Smooth muscle cell (in vitro differentiated cells): ENCODE data around the gene ACHE. TPM values are rescaled to one million over a fixed set of nuclear protein-coding genes. Genes with fewer than 3 reads are reported as not detected.
"Not testable (repeated sequence)": the region's sequence is repeated elsewhere in the genome, so short reads cannot be mapped to it uniquely, and the experiment has no call there.

ENCODE experiments used
- DNase-seq: peaks from one replicate; lab custom pipeline; 2025; ENCODE audit not compliant: unreplicated experiment; lab: John Stamatoyannopoulos, UW
- H2AFZ ChIP-seq: fragments of 200-600 bp; sonication (generic); 2 replicates; pipeline ENCODE4 v1.6.0; 2016; ENCODE audit warnings: antibody characterized with exemption, low read depth, mild to moderate bottlenecking
- H3F3A ChIP-seq: fragments of 200-600 bp; sonication (generic); 2 replicates; pipeline ENCODE4 v1.6.0; 2017; ENCODE audit warnings: antibody characterized with exemption, low read depth
- H3K27ac ChIP-seq: fragments of 200-600 bp; sonication (generic); 2 replicates; pipeline ENCODE4 v1.5.1; 2016; ENCODE audit warnings: low read depth, mild to moderate bottlenecking
- H3K27me3 ChIP-seq: fragments of 200-600 bp; sonication (generic); 2 replicates; pipeline ENCODE4 v1.6.1; 2016; ENCODE audit warnings: low read depth, mild to moderate bottlenecking
- H3K36me3 ChIP-seq: fragments of 200-600 bp; sonication (generic); 2 replicates; pipeline ENCODE4 v1.5.1; 2016; ENCODE audit warnings: low read depth
- H3K4me1 ChIP-seq: fragments of 200-600 bp; sonication (generic); 2 replicates; pipeline ENCODE4 v1.5.1; 2016; ENCODE audit warnings: low read depth
- H3K4me2 ChIP-seq: fragments of 200-600 bp; sonication (generic); 2 replicates; pipeline ENCODE4 v1.6.0; 2016; ENCODE audit warnings: mild to moderate bottlenecking
- H3K4me3 ChIP-seq: fragments of 200-600 bp; sonication (generic); 2 replicates; pipeline ENCODE4 v1.5.1; 2016; ENCODE audit warnings: mild to moderate bottlenecking
- H3K79me2 ChIP-seq: fragments of 200-600 bp; sonication (generic); 2 replicates; pipeline ENCODE4 v1.6.0; 2016; ENCODE audit warnings: low read depth, mild to moderate bottlenecking
- H3K9ac ChIP-seq: fragments of 200-600 bp; sonication (generic); 2 replicates; pipeline ENCODE4 v1.6.0; 2016; ENCODE audit warnings: low read depth
- H3K9me3 ChIP-seq: fragments of 200-600 bp; sonication (generic); replicated peaks from 2 replicates; pipeline ENCODE4 v1.5.1; 2016; ENCODE audit warnings: low read depth
- H4K20me1 ChIP-seq: fragments of 200-600 bp; sonication (generic); 2 replicates; pipeline ENCODE4 v1.6.0; 2016; ENCODE audit warnings: low read depth
- WGBS: methylation state at CpG from one replicate; pipeline ENCODE4 v1.1.7; 2016; ENCODE audit warnings: low lambda C conversion rate; 5-methylcytosine and 5-hydroxymethylcytosine counted together
- polyA plus RNA-seq: library from polyadenylated mRNA; unstranded; fragments of >200 nt; fragmentation: Nextera tagmentation; extraction: Ambion mirVana; gene quantifications from 2 replicates; pipeline ENCODE4 v1.2.1, GENCODE V29; 2016
- total RNA-seq: library from RNA; depleted of rRNA; stranded (reverse); fragments of >200 nt; gene quantifications from 2 replicates; pipeline ENCODE4 v1.2.3, GENCODE V29; 2014
- TF ChIP-seq, protein P1 (sequence below): fragments of 200-600 bp; sonication (generic); IDR thresholded peaks from 2 replicates; pipeline ENCODE4 v1.5.1; 2017; ENCODE audit warnings: borderline replicate concordance, mild to moderate bottlenecking, antibody characterized with exemption; ENCODE audit not compliant: insufficient read depth, poor library complexity, severe bottlenecking

Gene ACHE
- total and polyA plus RNA-seq, 2 experiments from 2014 or later, result 2.6 to 3.5 TPM

GRCh38 chr7:100914879-100915447 lies 19.3 kb upstream of the ACHE start:
- WGBS, result 91% methylated on average over 8 of the region's 8 CpGs

GRCh38 chr7:100914208-100914878 lies 18.7 kb upstream of the ACHE start:
- WGBS, result 89% methylated on average over 15 of the region's 15 CpGs
- H3K9ac ChIP-seq, result no peak overlapping the region
- no peak overlapping the region for H3K27ac ChIP-seq
- no peak overlapping the region for H3K4me3 ChIP-seq
- H4K20me1 ChIP-seq, result no peaks in the 10 kb centered on the region
- TF ChIP-seq, protein P1, sequence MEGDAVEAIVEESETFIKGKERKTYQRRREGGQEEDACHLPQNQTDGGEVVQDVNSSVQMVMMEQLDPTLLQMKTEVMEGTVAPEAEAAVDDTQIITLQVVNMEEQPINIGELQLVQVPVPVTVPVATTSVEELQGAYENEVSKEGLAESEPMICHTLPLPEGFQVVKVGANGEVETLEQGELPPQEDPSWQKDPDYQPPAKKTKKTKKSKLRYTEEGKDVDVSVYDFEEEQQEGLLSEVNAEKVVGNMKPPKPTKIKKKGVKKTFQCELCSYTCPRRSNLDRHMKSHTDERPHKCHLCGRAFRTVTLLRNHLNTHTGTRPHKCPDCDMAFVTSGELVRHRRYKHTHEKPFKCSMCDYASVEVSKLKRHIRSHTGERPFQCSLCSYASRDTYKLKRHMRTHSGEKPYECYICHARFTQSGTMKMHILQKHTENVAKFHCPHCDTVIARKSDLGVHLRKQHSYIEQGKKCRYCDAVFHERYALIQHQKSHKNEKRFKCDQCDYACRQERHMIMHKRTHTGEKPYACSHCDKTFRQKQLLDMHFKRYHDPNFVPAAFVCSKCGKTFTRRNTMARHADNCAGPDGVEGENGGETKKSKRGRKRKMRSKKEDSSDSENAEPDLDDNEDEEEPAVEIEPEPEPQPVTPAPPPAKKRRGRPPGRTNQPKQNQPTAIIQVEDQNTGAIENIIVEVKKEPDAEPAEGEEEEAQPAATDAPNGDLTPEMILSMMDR, result no peak
- no peaks in the 10 kb centered on the region for H3K36me3 ChIP-seq
- no peak overlapping the region for H2AFZ ChIP-seq
- H3K4me1 ChIP-seq, result no peaks in the 10 kb centered on the region
- H3K79me2 ChIP-seq, result no peaks in the 10 kb centered on the region
- no peaks in the 10 kb centered on the region for H3F3A ChIP-seq
- no peak for DNase-seq
- H3K4me2 ChIP-seq, result no peak overlapping the region
- no peaks in the 10 kb centered on the region for H3K27me3 ChIP-seq
- H3K9me3 ChIP-seq, result no peaks in the 10 kb centered on the region

More at GRCh38 chr7:100914879-100915447, 19.3 kb upstream of the ACHE start:
- H3K4me2 ChIP-seq, result no peak overlapping the region
- no peak overlapping the region for H3K27ac ChIP-seq
- no peaks in the 10 kb centered on the region for H3K79me2 ChIP-seq
- no peak overlapping the region for H3K4me3 ChIP-seq
- no peaks in the 10 kb centered on the region for H3K9me3 ChIP-seq
- no peak for DNase-seq
- H3K9ac ChIP-seq, result no peak overlapping the region
- TF ChIP-seq, protein P1, result no peak
- no peaks in the 10 kb centered on the region for H3F3A ChIP-seq
- H4K20me1 ChIP-seq, result no peaks in the 10 kb centered on the region
- H3K36me3 ChIP-seq, result no peaks in the 10 kb centered on the region
- no peaks in the 10 kb centered on the region for H3K27me3 ChIP-seq
- H3K4me1 ChIP-seq, result no peaks in the 10 kb centered on the region
- H2AFZ ChIP-seq, result no peak overlapping the region

GRCh38 chr7:100911484-100911883 lies 15.8 kb upstream of the ACHE start:
- Histone ChIP-seq H3K79me2 (no peaks in the 10 kb centered on the region), H3K27me3 (no peaks in the 10 kb centered on the region), H3K27ac (no peak overlapping the region), H3K4me3 (no peak overlapping the region), H2AFZ (no peak overlapping the region), H4K20me1 (no peaks in the 10 kb centered on the region), H3K36me3 (no peaks in the 10 kb centered on the region), H3K4me1 (no peaks in the 10 kb centered on the region), H3K9ac (no peak overlapping the region), H3K4me2 (no peak overlapping the region), H3K9me3 (no peaks in the 10 kb centered on the region), H3F3A (no peaks in the 10 kb centered on the region)
- DNase-seq, result no peak
- WGBS, result 85% methylated on average over 3 of the region's 3 CpGs
- TF ChIP-seq, protein P1, result no peak

DNA sequence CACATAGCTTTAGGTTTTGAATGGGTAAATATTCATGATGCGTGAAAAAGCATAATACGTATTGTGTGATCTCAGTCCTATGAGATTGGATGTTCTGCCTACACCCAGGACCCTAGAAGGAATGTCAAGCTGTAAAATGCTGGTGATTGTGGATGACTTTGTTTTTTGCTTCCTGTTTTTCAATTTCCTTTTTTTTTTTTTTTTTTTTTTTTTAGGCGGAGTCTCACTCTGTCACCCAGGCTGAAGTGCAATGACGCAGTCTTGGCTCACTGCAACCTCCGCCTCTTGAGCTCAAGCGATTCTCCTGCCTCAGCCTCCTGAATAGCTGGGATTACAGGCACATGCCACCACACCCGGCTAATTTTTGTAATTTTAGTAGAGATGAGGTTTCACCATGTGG lies 14.8 kb upstream of the ACHE start:
- not testable (repeated sequence) for H3K4me1 ChIP-seq, H3F3A ChIP-seq, H3K27me3 ChIP-seq, H3K9me3 ChIP-seq, H3K27ac ChIP-seq, DNase-seq, H3K36me3 ChIP-seq, H3K9ac ChIP-seq, H3K4me2 ChIP-seq, H4K20me1 ChIP-seq, H3K4me3 ChIP-seq, H3K79me2 ChIP-seq, H2AFZ ChIP-seq
- 87% methylated on average over 6 of the region's 7 CpGs for WGBS
